Fibroblast of the aortic adventitia (primary cell): ENCODE measurements around the gene DOCK1. TPM values are rescaled to one million over a fixed set of nuclear protein-coding genes. Genes with fewer than 3 reads are reported as not detected.

Experiments
- DNase-seq: peaks from one replicate; pipeline ENCODE4 v3.0.0-alpha.2; 2010; ENCODE audit warnings: low read depth
- H3K4me3 ChIP-seq: 2 replicates; pipeline ENCODE4 v1.5.1; 2011; ENCODE audit warnings: low read depth, mild to moderate bottlenecking, control low read depth, low read length, moderate library complexity
- CTCF ChIP-seq: IDR thresholded peaks from 2 replicates; pipeline ENCODE4 v1.5.1; 2011; ENCODE audit warnings: mild to moderate bottlenecking, low read length, control low read depth, inconsistent platforms; ENCODE audit not compliant: insufficient read depth
- total RNA-seq: library from RNA; depleted of rRNA; stranded (reverse); fragments of >200 nt; gene quantifications from 2 replicates; pipeline ENCODE4 v1.2.3, GENCODE V29; 2012; ENCODE audit warnings: low replicate concordance

DOCK1 gene
- 69.7 and 75.2 TPM in 2 replicates for total RNA-seq

GRCh38 chr10:126904818-126905701, at the start of gene DOCK1:
TSS of gene DOCK1 (plus strand) at chr10:126905428. CDS start at chr10:126905518, 90 bp downstream.
- TF ChIP-seq CTCF = no peak
- H3K4me3 ChIP-seq = peak within 1 kb of the TSS; percentile 76
- peak; percentile 61 for DNase-seq

- TF ChIP-seq CTCF = no peak
- no peak overlapping the region for H3K4me3 ChIP-seq
- no peak for DNase-seq
Observed at GRCh38 chr10:126857178-126857806, 47.9 kb upstream of the DOCK1 start.

GRCh38 chr10:126867567-126868365, 37.5 kb upstream of the DOCK1 start:
- H3K4me3 ChIP-seq = no peak overlapping the region
- TF ChIP-seq CTCF = no peak
- peak; percentile 99 for DNase-seq

- TF ChIP-seq CTCF = no peak
- no peak overlapping the region for H3K4me3 ChIP-seq
- DNase-seq = no peak
Observed at GRCh38 chr10:126868371-126868770, 36.9 kb upstream of the DOCK1 start.

- TF ChIP-seq CTCF = no peak
- no peak overlapping the region for H3K4me3 ChIP-seq
- DNase-seq = no peak
Observed at GRCh38 chr10:126872135-126872534, 33.1 kb upstream of the DOCK1 start.

- peak; percentile 42 for DNase-seq
- no peak overlapping the region for H3K4me3 ChIP-seq
- no peak for TF ChIP-seq CTCF
Observed at GRCh38 chr10:126872768-126873167, 32.5 kb upstream of the DOCK1 start.
